ENCODE measurements around the gene DELE1. TPM values are rescaled to one million over a fixed set of nuclear protein-coding genes. Genes with fewer than 3 reads are reported as not detected.
A peak's percentile ranks its signal among the peaks of the same experiment; 100 is the strongest.

DELE1 gene
- total RNA-seq, 1 donor from 2014 or later = 75.0 TPM

DNA sequence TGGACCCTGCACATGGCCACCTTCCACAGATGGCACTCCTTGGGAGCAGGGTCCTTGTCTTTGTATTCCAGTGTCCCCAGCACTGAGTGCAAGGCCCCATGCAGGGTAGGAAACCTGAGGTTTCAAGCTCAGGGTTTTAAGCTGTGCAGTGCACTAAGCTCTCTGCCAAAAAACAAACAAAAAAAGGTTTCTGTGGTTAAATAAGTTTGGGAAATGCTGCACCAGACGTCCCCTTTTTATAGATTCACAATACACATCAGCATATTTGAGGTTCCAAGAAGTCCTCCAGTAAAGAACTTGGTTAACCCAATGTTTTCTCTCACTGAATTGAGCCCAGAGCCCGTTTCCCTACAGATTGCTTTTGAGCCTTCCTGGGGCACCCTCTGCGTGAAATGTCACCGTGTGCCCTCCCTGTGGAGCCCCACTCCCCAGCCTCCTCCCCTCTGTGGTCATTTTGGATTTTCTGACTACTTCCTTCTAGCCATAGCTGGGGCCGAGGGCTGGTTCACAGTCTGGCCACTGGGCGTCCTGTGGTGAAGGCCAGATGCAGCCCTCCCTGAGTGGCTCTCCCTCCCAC lies 17.1 kb downstream of the DELE1 start:
- TF ChIP-seq, protein P1, sequence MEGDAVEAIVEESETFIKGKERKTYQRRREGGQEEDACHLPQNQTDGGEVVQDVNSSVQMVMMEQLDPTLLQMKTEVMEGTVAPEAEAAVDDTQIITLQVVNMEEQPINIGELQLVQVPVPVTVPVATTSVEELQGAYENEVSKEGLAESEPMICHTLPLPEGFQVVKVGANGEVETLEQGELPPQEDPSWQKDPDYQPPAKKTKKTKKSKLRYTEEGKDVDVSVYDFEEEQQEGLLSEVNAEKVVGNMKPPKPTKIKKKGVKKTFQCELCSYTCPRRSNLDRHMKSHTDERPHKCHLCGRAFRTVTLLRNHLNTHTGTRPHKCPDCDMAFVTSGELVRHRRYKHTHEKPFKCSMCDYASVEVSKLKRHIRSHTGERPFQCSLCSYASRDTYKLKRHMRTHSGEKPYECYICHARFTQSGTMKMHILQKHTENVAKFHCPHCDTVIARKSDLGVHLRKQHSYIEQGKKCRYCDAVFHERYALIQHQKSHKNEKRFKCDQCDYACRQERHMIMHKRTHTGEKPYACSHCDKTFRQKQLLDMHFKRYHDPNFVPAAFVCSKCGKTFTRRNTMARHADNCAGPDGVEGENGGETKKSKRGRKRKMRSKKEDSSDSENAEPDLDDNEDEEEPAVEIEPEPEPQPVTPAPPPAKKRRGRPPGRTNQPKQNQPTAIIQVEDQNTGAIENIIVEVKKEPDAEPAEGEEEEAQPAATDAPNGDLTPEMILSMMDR (IDR thresholded peaks at IDR 0.05) = no peak
- ATAC-seq = peak; percentile 45 to 56
- Histone ChIP-seq H3K4me3 (no peak overlapping the region), H3K27me3 (ENCODE audit: low read depth) (no peaks in the 10 kb centered on the region), H3K27ac (peak overlapping the region; percentile 43), H3K4me1 (peaks cover 34% of the 10 kb centered on the region), H3K9me3 (no peaks in the 10 kb centered on the region), H3K36me3 (peaks cover 49% of the 10 kb centered on the region)
- no peak for DNase-seq
- intact Hi-C loops (cut with DNase I) = no loop called here

DNA sequence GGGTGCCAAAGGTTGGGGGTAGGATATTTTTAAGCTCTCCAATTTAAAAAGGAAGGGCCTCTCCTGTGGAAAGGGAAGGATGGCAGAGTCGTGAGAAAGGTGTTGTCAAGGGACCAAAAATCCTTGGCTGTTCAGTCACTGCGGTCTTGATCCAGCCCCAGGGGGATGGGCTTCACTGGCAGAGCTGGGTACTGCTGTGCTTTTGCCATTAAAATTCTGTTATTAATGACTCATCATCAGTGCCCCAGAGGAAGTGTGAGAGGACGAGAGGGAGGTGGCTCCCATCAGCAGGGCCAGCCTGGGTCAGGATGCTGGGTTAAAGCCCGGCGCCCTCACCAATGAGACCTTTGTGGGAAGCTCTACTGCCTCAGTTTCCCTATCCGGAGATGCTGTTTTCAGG lies 17.6 kb downstream of the DELE1 start:
- Histone ChIP-seq H3K9me3 (no peaks in the 10 kb centered on the region), H3K36me3 (peaks cover 44% of the 10 kb centered on the region), H3K27ac (peak overlapping the region; percentile 43), H3K27me3 (ENCODE audit: low read depth) (no peaks in the 10 kb centered on the region), H3K4me3 (no peak overlapping the region), H3K4me1 (peaks cover 40% of the 10 kb centered on the region)
- TF ChIP-seq, protein P1 (IDR thresholded peaks at IDR 0.05) = no peak
- intact Hi-C loops (cut with DNase I) = no loop called here
- peak; percentile 15 to 40 for ATAC-seq
- DNase-seq = no peak

DNA sequence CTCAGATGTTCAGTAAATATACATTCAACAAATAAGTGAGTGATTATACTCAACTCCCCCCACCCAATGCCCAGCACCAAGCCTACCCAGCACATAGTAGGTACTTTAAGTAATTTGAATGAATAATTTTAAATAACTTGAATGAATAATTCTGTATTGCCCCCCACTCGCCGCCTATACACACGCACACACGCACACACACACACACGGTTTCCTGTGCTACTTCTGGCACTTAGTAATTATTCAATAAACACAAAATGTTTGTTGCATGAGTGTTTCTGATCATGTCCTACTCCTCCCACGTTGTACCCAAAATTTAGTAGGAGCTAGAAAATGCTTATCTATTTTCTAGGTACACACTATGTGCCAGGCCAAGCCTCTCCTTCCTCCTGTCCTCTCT lies 18.1 kb downstream of the DELE1 start:
- DNase-seq (no peak), ATAC-seq (no peak)
- Histone ChIP-seq H3K4me1 (peaks cover 44% of the 10 kb centered on the region), H3K9me3 (no peaks in the 10 kb centered on the region), H3K36me3 (peaks cover 39% of the 10 kb centered on the region), H3K27me3 (ENCODE audit: low read depth) (no peaks in the 10 kb centered on the region), H3K27ac (peak overlapping the region; percentile 20), H3K4me3 (no peak overlapping the region)
- TF ChIP-seq, protein P1 (IDR thresholded peaks at IDR 0.05) = no peak
- intact Hi-C loops (cut with DNase I) = no loop called here

DNA sequence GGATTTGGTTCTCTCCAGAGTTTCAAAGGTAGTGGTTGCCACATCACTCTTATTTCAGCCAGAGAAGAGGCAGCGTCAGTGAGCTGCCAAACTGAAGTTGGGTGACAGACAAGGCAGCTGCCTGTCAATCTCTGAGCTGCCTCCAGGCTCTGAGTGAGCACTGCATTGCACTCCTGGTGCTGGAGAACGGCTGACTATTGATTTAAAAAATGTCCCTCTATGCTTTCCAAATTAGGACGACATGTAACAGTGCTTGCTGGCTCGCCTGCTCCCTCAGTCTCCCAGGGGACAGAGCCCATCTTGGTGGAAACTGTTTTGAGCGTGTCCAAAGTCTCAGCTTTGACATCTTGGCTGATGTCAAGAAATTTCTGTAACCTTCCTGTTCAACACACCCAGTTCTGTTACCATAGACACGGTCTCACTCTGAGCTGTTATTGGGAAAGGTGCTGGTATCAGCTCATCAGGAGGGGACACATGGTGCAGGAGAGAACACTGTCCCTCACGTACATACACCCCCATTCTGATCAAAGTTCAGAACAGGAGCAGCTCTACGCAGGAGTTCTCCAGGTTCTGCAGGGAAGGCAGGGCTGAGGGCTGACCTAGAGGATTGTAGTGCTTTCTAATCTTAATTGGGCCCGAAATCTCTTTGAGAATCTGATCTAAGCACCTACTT lies 18.6 kb downstream of the DELE1 start:
- DNase-seq = no peak
- ATAC-seq = no peak
- no peak overlapping the region for H3K4me3 ChIP-seq
- peak overlapping the region; percentile 20 for H3K27ac ChIP-seq
- no peaks in the 10 kb centered on the region for H3K27me3 ChIP-seq (ENCODE audit: low read depth)
- H3K36me3 ChIP-seq = peaks cover 34% of the 10 kb centered on the region
- intact Hi-C loops (cut with DNase I) = no loop called here
- peaks cover 48% of the 10 kb centered on the region for H3K4me1 ChIP-seq
- no peaks in the 10 kb centered on the region for H3K9me3 ChIP-seq
- TF ChIP-seq, protein P1 (IDR thresholded peaks at IDR 0.05) = no peak

DNA sequence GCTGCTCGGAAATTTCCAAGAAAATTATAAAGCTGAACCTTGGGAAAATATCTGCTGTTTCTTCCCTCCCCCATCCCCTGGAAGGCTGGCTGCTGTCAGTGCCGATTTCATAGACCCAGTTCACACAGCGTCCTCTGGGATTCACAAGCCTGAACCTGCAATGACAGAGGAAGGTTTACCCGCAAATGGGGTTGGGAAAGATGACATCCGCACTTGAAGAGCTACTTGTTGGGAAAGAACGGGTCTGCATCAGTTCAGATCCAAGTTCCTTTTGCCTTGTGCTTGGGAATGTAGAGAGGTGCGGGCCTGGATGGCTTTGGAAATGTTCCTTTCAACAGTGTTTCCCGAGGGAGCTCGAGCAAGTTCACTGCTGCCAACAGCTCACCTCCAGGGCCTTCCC lies 20.4 kb downstream of the DELE1 start:
- H3K9me3 ChIP-seq = no peaks in the 10 kb centered on the region
- TF ChIP-seq, protein P1 (IDR thresholded peaks at IDR 0.05) = no peak
- peaks cover 24% of the 10 kb centered on the region for H3K36me3 ChIP-seq
- H3K27ac ChIP-seq = no peak overlapping the region
- intact Hi-C loops (cut with DNase I) = no loop called here
- no peaks in the 10 kb centered on the region for H3K27me3 ChIP-seq (ENCODE audit: low read depth)
- DNase-seq (no peak), ATAC-seq (no peak)
- no peak overlapping the region for H3K4me3 ChIP-seq
- peaks cover 52% of the 10 kb centered on the region for H3K4me1 ChIP-seq
